Colon (tissue), 2 donors: ENCODE results near the gene OR51B6.
"Not testable (repeated sequence)": the region's sequence is repeated elsewhere in the genome, so short reads cannot be mapped to it uniquely, and the experiment has no call there.

Source experiments
- FAIRE-seq: peaks from 2 replicates; lab custom pipeline; 2012; peaks lifted over from hg19 to GRCh38; lab: Jason Lieb, UNC
- donor health status: control.
- donor health status: control.

The OR51B6 gene, protein sequence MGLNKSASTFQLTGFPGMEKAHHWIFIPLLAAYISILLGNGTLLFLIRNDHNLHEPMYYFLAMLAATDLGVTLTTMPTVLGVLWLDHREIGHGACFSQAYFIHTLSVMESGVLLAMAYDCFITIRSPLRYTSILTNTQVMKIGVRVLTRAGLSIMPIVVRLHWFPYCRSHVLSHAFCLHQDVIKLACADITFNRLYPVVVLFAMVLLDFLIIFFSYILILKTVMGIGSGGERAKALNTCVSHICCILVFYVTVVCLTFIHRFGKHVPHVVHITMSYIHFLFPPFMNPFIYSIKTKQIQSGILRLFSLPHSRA

DNA sequence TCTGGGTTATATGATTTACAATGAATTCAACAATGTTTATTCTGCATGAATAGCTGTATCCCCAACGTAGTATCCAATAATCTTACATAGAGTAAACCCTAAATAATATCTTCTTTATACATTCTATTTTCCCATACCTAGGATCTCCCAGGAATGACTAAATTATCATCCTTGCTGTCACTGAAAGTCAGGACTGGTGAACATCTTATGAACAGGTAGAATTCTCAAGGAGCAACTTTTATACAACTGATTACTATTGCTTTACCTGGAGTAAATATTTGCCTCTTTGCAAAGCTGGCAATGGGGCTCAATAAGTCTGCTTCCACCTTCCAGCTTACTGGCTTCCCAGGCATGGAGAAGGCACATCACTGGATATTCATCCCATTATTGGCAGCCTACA, at the start of gene OR51B6:
Gene OR51B6 (plus strand): TSS at position 301 of the 400 bp plus-strand sequence. CDS start 0 bp downstream, at position 301.
- no peak for FAIRE-seq

DNA sequence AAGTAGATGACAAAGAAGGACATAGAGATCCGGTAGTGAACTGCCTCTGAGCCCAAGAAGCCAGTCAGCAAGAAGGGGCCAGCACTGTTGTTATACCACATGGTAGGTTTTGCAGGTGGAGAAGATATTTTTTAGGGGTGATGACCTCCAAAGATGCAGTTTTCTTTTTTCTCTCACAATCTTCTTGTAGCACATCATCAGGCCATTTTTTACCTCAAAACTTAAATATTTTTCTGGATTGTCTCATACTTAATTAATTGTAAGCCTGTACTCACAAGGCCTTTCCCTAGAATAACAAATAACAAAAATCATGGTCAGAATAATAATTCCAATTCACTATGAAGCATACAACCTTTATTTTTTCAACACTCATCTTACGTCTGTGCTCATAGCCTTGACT, 49.5 kb upstream of the OR51B6 start, which contains the start of gene OR51B4:
Gene OR51B4 (minus strand): TSS at position 101 of the 400 bp plus-strand sequence. CDS start 0 bp downstream, at position 101.
- FAIRE-seq: no peak

GRCh38 chr11:5303626-5304025, 47.7 kb upstream of the OR51B6 start:
- FAIRE-seq: no peak

DNA sequence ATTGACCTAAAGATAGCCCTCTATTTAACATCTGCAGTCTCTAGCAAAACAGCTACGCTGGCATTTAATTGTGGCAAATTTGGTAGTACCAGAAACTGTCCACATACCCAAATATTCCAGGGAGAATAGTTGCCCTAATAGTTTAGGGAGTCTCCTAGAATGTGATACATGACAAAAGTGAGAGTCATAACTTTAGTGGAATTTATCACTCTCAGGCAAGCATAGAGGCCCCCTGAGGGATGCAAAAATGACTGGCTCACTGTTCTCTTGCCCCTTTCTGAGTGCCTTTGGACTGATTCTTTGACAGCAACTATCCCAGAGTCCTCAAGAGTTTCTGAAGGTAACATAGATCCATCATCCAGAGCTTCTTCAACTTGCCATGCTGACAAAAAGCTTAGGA, 47.3 kb upstream of the OR51B6 start:
- FAIRE-seq: no peak

- no peak for FAIRE-seq
Measured at GRCh38 chr11:5307256-5308019, 43.9 kb upstream of the OR51B6 start.

- no peak for FAIRE-seq
Measured at GRCh38 chr11:5310423-5310822, 40.9 kb upstream of the OR51B6 start.

DNA sequence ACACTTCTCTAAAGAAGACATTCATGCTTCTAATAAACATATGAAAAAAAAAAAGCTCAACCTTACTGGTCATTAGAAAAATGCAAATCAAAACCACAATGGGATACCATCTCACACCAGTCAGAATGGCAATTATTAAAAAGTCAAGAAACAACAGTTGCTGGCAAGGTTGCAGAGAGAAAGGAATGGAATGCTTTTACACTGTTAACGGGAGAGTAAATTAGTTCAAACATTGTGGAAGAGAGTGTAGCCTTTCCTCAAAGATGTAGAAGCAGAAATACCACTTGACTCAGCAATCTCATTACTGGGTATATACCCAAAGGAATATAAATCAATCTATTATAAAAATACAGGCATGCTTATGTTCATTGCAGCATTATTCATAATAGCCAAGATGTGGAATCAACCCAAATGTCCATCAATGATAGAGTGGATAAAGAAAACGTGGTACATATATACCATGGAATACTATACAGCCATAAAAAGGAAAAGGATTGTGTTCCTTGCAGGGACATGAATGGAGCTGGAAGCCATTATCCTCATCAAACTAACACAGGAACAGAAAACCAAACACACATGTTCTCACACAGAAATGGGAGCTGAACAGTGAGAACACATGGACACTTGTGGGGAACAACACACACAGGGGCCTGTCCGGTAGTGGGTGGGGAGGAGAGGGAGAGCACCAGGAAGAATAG, 37.8 kb upstream of the OR51B6 start:
- FAIRE-seq: not testable (repeated sequence)

- FAIRE-seq: no peak
Measured at GRCh38 chr11:5317292-5317691, 34.0 kb upstream of the OR51B6 start.

GRCh38 chr11:5324197-5324596, 27.1 kb upstream of the OR51B6 start, which contains the start of gene OR51B2:
TSS of gene OR51B2 (minus strand) at chr11:5324297. CDS start at chr11:5324297, 0 bp downstream.
- no peak for FAIRE-seq

DNA sequence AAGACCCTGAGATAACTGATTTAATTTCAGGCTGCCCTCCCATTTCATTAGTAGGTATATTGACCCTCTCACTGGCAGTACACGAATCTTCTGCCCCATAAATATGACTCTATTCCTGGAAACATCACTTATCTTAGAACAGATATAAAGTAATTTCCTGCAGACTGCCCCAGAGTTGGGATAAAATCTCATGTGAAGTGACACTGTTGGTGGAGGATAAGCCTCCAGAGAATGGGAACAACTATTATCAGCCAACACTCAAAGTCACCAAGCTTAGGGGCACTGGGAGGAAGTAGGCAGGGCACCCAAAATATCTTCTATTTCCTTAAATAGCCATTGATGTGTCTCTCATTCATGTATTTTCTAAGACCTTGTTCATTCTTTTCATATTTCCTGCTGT, 16.1 kb upstream of the OR51B6 start:
- FAIRE-seq: no peak

GRCh38 chr11:5336331-5336730, 15.0 kb upstream of the OR51B6 start:
- FAIRE-seq: no peak

- FAIRE-seq: not testable (repeated sequence)
Measured at GRCh38 chr11:5337253-5337652, 14.1 kb upstream of the OR51B6 start.

- no peak for FAIRE-seq
Measured at GRCh38 chr11:5339771-5340322, 11.5 kb upstream of the OR51B6 start.

GRCh38 chr11:5343474-5344335, 7.6 kb upstream of the OR51B6 start, which contains the start of gene OR51B5:
TSS of gene OR51B5 (minus strand) at chr11:5343524. CDS start at chr11:5343524, 0 bp downstream.
- no peak for FAIRE-seq

- FAIRE-seq: no peak
Measured at GRCh38 chr11:5345831-5346230, 5.5 kb upstream of the OR51B6 start.

DNA sequence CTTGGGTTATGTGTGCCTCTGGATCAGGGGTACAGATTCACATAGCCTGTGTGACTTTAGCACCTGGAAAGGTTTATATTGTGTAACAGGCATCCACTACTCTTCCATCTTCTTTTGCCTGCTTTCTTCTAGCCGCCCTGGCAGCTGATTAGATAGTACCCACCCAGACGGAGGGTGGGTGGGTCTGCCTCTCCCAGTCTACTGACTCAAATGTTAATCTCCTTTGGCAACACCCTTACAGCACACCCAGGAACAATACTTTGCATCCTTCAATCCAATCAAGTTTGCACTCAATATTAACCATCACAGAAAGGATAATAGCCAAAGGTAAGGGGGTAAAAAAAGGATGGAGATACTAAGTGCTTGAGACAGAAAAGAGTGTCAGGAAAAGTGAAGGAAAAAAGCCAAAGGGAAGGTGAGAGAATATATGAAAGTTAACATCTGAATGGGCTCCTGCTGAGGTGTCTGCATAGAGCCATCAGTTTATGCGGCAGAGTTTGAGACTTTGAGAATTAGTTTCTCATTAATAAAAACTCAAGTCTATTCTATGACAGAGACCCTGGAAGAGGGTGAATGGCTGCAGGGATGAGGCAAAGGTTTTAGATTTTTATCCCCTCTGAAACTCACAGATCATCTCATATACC, 2.6 kb upstream of the OR51B6 start:
- no peak for FAIRE-seq

- FAIRE-seq: no peak
Measured at GRCh38 chr11:5349550-5349949, 1.8 kb upstream of the OR51B6 start.

- not testable (repeated sequence) for FAIRE-seq
Measured at GRCh38 chr11:5356031-5356430, 4.7 kb downstream of the OR51B6 start.

DNA sequence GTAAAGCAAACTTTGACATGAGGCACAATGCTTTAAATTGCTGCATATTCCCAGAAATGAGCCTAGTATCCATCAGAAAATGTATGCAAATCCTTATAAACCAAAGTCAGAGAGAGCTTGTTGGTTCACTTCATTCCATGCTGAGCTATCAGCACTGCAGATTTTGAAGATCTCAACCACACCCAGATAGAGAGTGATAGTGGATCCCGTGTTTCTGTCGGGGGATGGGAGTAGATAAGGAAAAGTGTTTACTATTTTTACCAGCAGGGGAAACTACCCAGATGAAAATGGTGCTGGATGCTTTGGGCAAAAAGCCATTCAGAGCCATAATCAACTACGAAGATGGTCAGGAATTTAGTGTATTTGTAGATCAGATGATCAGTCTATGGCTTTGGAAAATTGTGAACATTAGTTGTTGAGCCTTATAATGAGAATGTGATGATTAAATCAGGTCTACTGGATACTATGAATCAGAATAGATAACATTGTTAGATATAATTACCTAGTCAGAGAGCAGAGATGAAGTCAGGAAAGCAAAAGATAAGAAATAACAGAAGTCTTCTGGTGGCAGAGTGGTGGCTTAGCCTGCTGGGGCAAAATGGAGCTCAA, 10.8 kb downstream of the OR51B6 start:
- no peak for FAIRE-seq

DNA sequence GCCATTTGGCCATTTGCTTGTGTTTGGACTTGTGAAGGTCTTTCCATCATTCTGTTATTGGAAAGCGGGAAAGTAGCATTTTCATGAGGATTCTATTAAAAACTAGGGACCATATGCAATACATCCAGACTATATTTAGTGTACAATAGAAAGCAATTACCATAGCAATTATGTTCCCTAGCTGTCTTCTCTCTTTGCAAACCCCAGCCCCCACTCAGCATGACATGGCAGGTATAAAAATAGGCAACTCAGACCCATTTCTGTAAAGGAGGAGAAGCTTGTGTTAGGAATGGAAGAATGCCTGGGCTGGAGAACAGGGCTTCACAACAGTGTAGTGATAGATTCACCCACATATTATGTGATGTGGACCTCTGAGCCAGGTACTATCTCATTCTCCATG, 12.4 kb downstream of the OR51B6 start:
- no peak for FAIRE-seq
